GM21390 (cell line): Measurements from ENCODE around the gene MYLIP.
A peak's percentile ranks its signal among the peaks of the same experiment; 100 is the strongest.

Experiments
- ATAC-seq: cut with Tn5 transposase; IDR thresholded peaks from one replicate; pipeline ENCODE4 v1.9.1; 2021; ENCODE audit not compliant: unreplicated experiment

MYLIP gene

DNA sequence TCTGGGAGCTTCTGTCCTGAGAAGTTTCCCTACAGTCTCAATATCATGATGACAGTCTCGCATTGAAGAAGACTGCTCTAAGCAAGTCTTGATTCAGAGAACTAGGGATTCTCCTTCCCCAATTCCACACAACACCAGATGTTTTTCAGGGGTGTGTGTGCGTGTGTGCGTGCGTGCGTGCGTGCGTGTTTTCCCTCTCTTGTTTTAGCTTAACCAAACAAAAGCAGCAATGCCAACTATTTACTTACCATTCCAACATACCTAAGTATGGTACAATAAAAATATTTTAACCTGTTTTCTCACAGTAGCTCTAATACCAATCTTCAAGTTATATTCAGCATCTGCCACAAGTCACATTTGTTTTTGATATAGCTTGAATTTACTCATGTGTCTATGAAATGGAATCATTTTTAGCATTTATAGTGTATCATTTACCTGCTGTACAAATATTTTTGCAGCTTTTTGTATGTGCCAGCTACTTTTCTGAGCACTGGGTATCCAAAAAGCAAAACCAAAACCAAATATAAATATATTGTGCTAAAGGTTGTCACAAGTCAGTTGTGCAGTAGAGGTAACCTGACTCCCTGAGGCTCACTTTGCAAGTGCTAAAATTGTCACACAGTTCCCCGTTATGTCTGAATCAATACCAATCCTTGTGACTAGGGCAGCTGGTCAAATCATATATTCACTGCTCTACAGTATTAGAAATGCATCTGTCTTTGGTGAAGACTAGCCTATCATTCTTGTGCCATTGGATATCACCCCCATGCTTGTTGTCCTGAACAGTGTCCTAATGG lies 21.7 kb upstream of the MYLIP start:
- no peak for ATAC-seq

DNA sequence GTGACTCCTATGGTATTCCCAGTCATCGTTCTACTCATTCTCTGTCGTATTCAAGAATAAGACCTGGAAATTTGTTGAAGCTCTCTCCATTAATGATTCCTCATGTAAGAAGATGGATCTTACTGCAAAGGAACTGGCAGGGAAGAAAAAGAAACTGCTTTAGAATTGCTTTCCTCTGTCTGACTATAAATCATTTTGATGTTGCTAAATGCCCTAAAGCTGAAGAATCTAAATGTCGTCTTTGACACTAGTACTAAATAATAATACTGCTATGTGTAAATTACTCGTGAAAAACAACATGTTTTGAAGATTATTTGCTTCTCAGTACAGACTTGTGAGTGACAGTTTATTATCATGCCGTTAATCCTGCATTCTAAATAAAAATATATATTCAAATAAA lies 20.5 kb upstream of the MYLIP start:
- no peak for ATAC-seq

DNA sequence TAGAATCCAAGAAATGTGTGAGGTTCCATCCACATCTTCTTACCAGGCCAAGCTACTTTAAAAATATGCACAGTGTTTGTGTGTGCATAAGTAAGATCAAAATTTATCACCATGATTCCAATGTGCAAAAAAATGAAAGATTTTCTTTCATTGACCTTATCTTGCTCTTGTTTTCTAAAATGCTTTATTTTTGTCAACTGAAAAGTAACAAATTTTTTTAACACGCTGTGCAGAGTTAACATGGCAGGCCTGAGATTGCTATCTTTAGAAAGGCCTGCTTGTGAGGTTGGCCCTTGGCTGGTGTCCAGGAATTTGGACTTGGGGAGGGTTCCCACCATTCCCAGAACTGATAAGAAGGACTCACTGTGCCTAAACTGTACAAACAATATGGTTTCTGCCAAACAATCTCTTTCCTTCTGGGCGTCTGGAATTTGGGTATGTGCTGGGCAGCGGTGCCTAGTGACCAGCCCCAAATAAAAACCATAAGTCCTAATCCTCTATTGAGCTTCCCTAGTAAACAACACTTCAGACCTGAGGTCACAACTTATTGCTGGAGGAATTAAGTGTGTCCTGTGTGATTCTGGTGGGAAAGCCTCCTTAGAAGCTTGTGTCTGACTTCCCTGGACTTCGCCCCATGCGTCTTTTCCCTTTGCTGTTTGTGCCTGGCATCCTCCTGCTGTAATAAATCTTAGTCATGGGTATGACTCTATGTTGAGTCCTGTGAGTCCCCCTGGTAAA lies 19.8 kb upstream of the MYLIP start:
- ATAC-seq = no peak

DNA sequence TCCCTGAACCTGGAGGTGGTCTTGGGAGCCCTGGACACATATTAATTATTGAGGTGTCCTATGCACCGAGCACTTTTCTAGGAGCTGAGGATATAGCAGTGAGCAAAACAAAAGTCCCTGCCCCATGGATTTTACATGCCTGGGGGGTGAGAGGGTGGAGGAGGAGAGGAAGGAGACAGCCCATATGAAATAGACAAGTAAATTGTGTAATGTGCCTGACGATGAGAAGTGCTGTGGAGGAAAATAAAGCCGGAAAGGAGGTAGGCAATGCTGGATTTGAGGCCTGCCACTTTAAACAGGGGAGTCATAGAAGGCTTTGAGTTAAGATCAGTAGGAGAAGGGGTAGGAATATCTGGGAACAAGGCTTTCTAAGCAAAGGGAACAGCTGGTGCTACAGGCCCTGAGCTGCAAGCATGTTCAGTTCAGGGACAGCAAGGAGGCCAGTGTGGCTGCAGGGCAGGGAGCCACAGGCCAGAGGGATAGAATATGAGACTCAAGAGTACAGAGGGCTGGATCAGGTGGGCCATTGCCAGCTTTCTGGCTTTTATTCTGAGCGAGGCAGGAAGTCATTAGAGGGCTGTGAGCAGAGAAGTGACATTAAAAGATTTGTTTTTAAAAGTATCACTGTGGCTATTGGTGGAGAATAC lies 19.1 kb upstream of the MYLIP start:
- no peak for ATAC-seq

DNA sequence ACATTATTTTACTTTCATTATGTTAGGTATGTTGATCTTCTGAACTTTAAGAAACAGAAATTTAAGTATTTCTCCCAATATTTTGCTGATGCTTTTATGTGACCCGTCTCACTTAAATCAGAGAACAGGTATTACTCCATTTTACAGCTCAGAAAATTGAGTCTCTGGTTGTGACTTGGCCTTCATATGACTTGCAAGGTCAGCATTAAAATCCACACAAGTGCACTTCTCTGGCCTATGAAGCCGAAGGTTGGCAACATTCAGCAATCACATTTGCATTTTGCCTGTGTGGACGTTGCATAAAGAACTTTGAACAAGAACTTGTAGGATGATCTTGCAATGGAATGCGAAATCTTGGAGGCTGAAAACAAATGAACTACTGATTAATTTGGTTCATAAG lies 10.1 kb upstream of the MYLIP start:
- ATAC-seq = no peak

DNA sequence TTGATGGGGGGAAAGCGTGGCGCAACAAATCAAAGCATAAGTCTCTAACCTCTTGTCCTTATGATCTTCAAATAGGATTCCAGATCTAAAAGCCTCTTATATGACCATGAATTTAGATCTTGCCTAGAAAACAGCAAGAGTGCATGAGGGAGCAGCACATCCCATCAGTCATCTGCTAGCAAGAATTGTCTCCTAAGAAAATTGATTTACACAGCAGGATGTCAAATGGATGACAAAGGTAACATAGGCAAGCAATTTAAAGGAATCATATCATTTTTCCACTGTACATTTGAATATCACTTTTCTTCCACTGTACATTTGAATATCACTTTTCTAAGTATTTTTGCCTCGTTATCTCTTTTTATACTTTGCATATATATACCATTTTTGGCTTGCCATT lies 7.5 kb upstream of the MYLIP start:
- ATAC-seq = no peak

DNA sequence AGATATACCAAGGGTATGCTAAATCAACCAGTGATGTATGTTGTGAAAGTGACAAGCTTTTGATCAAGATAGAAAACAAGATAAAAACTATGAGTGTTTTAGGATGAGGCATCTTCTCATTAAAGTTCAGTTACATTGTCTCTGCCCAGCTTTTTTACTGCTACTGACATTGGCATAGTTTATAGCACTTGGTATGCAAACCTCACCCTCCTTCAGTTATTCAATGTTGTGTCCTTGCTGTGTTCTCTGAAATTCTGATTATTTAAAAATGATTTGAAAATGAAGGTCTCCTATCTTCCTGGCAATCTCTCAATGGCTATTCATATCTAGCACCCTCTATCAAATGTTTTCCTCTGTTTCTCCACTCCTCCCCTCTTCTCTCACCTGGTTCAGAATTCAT lies 6.7 kb upstream of the MYLIP start:
- ATAC-seq = no peak

DNA sequence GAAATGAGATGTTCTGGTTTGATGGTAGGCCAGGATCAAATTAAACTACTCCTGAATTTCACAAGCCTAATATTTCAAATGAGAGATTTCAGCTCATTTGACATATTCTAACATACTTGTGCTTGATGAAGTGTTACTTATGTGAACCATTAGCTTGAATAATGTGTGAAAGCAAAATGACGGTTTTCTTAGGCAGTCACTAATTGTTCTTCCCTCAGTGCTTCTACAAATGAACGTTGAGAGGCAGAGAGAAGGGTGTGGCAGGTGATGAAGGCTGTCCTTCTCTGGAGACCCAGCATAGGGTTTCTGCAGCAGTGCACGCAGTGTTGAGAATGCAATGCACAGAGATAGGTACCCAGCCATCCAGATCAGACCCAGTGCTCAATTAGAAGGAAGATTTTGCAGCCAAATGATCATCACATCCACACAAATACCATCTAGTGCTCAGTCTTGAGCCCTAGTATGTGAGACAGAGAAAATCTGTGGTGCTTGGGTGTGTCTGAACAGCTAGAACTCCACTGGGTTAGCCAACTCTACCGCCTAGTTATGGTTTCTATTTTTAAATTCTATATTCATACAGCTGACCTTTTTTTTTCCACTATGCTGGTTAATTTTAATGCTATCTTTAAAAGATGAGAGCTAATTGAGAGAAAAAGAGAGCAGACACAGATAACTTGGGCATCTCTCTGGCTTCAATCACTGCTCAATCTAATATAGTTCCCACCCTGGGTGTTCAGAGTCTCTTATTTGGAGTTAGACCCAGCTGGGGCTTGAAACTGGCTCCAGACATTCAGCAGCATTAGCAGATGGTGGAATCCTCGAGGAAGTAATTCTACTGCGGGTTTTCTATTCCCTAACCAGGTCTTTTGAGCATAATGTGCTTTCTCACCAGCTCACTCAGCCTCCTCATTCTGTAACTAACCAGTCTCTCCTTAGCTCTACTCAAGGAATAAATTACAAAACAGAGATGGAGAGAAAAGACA lies 4.4 kb upstream of the MYLIP start:
- ATAC-seq = no peak

DNA sequence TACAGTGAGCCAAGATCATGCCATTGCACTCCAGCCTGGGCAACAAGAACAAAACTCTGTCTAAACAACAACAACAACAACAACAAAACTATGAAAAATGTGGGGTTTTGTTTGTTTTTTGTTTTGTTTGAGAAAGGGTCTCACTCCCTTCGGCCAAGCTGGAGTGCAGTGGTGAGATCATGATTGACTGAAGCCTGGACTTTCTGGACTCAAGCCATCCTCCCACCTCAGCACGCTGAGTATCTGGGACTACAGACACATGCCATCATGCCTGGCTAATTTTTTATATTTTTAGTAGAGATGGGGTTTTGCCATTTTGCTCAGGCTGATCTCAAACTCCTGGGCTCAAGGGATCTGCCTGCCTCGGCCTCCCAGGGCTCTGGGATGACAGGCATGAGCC lies 2.8 kb upstream of the MYLIP start:
- ATAC-seq = no peak

DNA sequence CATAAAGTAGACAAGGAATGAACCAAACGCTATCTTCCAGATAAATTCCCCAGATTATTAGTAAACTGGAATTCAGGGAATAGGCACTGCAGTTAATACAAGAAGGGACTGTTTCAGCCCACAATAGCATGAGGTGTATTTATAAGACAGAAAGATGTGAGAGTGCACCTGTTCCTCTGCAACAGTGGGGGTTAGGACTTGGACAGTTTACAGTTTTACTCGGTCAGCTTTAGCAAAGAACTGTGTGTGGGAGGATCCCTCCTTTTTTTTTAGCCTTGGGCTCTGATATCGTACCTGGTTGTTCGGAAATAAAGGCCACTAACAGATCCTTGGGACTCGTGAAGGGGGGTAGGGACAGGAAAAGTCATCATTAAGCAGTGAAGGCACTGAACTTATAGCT lies 2.0 kb upstream of the MYLIP start:
- no peak for ATAC-seq

DNA sequence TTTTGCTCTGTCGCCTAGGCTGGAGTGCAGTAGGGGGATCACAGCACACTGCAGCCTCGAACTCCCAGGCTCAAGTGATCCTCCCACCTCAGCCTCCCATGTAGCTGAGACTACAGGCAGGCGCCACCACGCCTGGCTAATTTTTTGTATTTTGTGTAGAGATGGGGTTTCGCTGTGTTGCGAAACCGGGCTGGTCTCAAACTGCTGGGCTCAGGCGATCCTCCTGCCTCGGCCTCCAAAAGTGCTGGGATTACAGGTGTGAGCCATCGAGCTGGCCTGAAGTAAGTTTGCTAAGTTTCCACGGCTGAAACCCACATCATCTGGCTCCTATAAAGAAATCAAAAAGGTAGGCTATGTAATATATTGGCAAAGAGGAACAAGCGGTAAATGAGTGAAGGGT lies 1.4 kb upstream of the MYLIP start:
- no peak for ATAC-seq

DNA sequence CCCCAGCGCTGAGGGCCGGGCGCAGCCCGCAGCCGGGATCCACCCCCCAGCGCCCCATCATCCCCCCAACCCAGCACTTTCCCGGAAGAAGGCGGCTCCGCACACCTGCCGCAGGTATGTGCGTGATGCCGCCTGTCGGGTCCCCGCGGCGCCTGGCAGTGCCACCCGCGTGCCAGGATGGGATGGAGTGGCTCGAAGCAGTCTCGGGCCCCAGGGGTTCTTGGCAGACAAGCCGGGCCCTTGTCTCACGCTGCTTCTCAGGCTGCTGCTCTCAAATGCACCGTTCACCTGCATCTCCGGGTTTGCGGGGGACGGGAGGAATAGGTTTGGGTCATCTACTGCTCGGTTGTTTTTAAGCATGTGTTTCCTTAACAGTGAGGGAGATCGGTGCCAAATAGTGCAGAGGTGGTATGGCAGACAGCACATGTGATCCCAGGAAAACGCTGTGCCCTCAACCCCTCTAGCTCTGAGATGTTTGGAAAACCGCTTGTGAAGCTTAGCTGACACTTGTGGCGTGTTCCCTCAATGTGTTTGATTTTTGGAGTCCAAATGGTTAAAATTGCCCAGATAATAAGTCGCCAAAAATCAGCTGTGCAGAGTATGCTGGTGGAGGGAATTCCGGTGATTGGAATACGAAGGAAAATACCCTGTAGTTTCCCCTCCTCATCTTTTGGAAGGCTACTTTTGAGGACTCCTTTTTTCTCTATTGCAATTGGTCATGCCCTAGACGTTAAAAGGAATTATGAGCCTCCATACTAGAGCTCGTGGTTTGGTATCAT lies 926 bp downstream of the MYLIP start:
- ATAC-seq = peak; percentile 1

DNA sequence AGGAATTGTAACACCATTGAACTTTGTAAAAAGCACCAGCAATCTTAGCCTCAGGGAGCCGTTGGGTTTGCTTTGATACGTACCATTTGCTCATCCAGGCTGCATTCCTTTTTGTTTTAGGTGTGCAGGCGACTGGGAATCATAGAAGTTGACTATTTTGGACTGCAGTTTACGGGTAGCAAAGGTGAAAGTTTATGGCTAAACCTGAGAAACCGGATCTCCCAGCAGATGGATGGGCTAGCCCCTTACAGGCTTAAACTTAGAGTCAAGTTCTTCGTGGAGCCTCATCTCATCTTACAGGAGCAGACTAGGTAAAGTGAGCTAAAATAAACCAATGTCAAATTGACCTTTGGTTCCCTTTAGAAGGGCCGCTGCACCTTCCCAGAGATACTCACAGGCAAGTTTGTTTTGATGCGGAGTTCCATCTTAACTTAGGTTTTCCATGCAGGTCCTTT lies 1.6 kb downstream of the MYLIP start:
- ATAC-seq = peak; percentile 1

DNA sequence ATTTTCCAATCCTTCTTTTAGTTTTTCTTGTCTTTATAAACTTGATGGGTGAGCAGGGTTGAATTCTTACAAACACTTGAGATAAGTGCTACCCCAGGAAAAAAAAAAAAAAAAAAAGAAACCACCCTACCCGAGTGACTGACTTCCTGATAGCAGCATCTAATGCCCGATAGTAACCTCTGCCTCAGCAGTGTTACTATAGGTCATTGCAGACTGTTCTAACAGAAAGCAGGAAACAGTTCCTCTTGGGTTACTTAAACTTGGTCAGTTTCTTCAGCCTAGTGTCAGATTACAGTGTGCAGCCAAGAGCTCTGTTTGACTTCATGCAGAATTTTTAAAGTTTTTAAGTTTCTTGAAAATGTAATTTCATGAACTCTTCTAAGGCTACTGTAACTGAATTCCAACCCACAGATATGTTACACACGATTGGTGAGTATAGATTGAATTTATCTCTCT lies 2.1 kb downstream of the MYLIP start:
- ATAC-seq = peak; percentile 68

DNA sequence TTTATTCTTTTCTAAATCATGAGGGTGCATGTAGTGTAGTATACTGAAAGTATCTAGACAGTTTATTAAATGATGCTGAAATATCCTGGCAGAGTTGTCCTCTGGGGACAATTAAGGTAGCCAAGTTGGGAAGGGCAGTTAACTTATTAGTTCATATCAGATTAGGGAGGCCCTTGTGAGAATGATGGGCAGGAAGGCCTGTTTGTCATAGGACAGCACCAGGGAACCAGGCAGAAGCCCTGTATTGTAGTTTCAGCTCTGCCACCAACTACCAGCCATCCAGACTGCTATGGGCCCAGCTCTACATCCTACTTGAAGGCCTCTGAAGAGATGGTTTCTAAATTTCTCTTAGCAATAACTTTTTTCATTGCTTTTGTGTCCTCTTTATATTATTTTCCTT lies 4.0 kb downstream of the MYLIP start:
- ATAC-seq = no peak

DNA sequence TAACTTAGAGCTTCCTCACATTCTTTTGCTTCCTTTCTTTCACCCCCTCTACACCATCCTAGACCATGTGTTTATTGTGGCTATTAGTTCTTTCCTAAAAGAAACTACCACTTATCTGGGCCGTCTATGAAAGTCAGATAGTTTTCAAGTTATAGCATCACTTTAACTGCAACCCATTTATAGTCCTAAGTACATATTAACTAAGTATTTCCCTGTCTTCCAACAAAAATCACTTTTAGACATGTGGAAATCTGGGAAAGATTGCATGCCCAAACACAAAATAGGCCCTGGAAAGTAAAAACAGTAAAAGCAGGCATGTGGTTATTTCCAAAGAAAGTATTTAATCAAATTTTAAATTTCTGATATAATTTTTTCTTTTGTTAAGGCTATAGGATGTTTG lies 5.5 kb downstream of the MYLIP start:
- no peak for ATAC-seq

DNA sequence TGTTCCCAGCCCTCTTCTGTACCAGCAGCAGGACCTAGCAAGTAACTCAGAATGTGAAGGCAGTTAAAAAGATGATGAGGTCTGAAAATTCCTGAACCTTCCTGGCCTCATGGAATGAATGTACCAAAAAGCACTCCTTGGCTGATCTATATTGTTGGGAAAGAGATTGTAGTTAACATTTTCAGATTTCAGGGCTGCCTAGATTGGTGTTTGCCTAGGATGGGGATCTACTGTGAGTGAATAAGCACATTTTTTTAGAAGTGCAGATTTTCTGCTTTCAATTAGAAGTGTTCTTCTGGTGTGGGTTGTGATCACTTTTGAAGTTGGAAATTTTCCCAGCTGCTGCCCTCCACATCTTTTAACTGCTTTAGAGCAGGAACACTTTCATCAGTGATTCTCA lies 6.2 kb downstream of the MYLIP start:
- ATAC-seq = no peak

DNA sequence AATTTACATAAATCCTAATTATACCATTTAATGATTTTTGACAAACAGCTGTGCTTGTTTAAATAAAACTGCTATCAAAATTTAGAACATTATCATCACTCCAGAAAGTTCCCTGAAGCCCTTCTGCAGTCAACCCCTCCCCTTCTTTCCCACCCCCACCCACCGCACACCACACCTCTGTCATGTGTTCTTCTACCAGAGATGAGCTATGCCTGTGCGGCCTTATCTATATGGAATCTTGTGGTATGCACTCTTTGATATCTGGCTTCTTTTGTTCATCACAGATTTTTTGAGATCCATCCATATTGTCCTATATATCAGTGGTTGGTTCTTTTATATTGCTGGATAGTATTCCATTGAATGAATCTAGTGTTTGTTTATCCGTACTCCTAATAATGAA lies 7.2 kb downstream of the MYLIP start:
- ATAC-seq = no peak

DNA sequence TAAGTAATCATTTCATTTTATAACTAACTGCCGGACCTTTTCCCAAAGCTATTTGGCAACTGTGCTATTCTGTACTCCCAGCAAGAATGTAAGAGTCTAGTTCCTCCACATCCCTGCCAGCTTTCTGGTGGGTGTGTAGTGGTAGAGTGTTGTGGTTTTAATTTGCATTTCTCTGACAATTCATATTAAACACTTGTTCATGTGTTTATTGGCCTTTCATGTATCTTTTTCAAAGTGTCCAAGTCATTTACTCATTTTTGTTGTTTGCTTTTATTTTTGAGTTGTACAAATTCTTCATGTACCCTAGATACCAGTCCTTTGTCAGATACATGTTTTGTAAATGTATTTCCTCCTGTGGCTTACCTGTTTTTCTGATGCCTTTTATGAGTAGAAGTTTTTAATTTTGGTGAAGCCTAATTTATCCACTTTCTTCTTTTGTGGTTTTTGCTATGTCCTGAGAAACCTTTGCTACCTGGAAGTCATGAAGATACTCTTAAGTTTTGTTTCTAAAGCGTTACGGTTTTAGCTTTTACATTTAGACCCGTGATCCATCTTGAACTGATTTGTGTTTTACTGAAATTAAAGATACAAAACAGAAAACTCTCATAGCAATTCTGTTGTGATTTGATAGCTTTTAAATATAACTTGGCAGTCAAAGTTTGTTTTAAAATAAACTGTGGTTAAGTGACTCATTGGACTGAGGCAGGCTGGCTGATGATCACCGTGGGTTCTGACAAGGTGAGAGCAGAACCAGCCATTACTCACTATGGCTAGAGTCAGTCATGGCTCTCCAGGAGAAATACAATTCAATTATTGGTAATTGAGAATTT lies 8.0 kb downstream of the MYLIP start:
- ATAC-seq = no peak
